Daoy (cell line): ENCODE results near the gene NHLRC3. TPM values are rescaled to one million over a fixed set of nuclear protein-coding genes. Genes with fewer than 3 reads are reported as not detected.
"Not testable (repeated sequence)": the region's sequence is repeated elsewhere in the genome, so short reads cannot be mapped to it uniquely, and the experiment has no call there.

Experiments
- DNase-seq: peaks from one replicate; pipeline ENCODE4 v3.0.0-alpha.2; 2015; ENCODE audit warnings: low read depth
- total RNA-seq: library from RNA; depleted of rRNA; stranded (reverse); fragments of >200 nt; shearing (Covaris generic); gene quantifications from 2 replicates; pipeline ENCODE4 v1.2.3, GENCODE V29; 2014; rRNA removed

NHLRC3 gene
- total RNA-seq, 1 experiment from 2014 or later = 7.9 TPM

DNA sequence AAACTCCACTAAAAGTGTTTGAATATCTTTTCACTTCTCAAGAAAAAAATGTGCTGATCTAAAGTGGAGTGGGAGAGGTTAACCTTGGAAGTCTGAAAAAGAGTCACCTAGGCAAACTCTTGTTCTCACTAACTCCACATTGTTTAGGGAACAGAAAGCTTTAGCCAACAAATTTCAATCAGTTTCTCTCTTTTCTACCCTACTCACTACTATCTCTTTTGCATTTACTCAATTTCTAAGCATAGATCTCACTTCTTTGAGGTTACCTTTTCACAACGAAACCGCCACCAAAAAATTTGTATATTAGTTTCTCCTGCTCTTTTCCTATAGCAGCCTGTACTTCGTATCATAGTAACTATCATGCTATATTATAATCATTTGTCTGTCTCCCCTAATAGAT, 6.3 kb downstream of the NHLRC3 start:
- no peak for DNase-seq

DNA sequence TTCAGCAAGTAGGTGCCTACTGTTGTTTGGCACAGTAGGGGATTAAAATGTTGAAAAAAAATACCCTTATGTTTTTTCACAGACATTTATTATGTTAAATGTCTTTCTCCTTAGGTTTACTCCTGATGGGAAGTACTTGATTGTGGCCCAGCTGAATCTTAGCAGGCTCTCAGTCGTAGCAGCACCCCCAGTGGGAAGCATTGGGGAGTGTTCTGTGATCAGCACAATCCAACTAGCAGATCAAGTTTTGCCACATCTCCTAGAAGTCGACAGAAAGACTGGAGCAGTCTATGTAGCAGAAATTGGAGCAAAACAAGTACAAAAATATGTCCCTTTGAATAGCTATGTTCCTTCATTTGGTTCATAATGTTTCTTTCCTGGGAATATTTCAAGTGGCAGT, 9.3 kb downstream of the NHLRC3 start:
- no peak for DNase-seq

- DNase-seq = no peak
These were observed 10.6 kb downstream of the NHLRC3 start for GRCh38 chr13:39048806-39049205.

- no peak for DNase-seq
These were observed 11.0 kb downstream of the NHLRC3 start for GRCh38 chr13:39049274-39049673.

GRCh38 chr13:39051157-39051556, 12.9 kb downstream of the NHLRC3 start:
- DNase-seq = no peak

DNA sequence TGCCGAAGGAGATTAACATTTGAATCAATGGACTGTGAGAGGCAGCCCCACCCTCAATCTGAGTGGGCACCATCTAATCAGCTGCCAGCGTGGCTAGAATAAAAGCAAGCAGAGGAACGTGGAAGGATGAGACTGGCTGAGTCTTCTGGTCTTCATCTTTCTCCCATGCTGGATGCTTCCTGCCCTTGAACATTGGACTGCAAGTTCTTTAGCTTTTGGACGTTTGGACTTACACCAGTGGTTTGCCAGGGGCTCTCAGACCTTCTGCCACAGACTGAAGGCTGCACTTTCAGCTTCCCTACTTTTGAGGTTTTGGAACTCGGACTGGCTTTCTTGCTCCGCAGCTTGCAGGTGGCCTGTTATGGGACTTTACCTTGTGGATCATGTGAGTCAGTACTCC, 14.7 kb downstream of the NHLRC3 start:
- DNase-seq = no peak

- no peak for DNase-seq
These were observed 15.9 kb downstream of the NHLRC3 start for GRCh38 chr13:39054112-39054511.

DNA sequence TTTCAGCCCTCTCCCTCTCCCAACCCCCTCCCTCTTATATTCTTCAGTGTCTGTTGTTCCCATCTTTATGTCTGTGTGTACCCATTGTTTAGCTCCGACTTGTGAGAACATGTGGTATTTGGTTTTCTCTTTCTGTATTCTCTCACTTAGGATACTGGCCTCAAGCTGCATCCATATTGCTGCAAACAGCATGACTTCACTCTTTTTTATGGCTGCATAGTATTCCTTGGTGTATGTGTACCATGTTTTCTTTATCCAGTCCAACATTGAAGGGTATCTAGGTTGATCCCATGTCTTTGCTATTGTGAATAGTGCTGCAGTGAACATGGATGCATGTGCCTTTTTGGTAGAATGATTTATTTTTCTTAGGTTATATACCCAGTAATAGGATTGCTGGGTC, 17.8 kb downstream of the NHLRC3 start:
- DNase-seq = no peak

DNA sequence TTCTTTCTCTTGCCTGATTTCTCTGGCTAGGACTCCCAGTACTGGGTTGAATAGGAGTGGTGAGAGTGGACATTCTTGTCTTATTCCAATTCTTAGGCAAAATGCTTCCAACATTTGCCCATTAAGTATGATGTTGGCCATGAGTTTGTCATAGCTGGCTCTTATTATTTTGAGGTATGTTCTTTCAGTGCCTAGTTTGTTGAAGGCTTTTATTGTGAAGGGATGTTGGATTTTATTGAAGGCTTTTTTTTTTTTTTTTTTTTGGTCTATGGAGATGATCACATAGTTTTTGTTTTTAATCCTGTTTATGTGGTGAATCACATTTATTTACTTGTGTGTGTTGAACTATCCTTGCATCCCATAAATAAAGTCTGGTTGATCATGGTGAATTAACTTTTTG, 19.8 kb downstream of the NHLRC3 start:
- DNase-seq = no peak

GRCh38 chr13:39062004-39062403, 23.7 kb downstream of the NHLRC3 start:
- no peak for DNase-seq

DNA sequence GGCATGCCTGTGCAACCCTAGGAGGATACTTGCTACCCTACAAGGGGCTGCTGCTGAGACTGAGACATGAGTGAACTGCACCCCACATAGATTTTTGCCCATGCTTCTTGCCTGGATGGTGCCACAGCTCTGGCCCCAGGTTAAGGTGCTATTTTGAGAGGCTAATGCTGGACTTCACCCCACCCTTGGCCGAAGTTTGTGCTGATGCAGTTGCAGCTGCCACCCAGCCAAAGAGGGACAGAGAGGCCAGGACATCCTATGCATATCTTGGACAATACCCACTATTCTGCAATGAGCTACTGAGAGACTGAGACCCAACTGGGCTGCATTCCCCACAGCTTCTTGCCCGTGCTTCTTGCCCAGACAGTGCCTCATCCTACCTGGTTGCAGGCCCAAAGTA, 34.6 kb downstream of the NHLRC3 start:
- DNase-seq = no peak

GRCh38 chr13:39073983-39074382, 35.7 kb downstream of the NHLRC3 start:
- DNase-seq = no peak

- DNase-seq = not testable (repeated sequence)
These were observed 48.1 kb downstream of the NHLRC3 start for GRCh38 chr13:39086251-39086945.

- DNase-seq = no peak
These were observed 53.3 kb downstream of the NHLRC3 start for GRCh38 chr13:39091586-39091985.

- DNase-seq = no peak
These were observed 57.2 kb downstream of the NHLRC3 start for GRCh38 chr13:39095500-39095899.

DNA sequence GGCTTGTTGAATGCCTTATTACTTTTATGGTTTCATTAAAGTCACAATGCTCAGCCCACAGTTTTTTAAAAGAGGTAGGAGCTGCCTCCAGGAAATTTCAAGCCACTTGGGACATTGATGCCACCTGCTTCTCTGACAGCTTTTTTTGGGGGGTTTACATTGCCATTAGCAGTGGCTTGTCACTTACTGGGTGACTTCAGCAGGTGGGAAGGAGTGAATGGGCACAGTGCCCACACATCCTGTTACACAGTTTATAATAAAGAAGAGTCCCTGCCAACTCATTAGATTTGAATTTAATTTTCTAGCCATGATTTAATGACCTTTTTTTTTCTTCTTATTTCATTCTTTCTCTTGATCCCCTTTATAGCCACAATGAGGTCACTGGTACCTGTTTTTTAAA, 61.0 kb downstream of the NHLRC3 start:
- DNase-seq = no peak

Other genes with a start within 250 kb of the NHLRC3 start
- not detected in 2 replicates for gene STOML3, start 47.6 kb upstream of the NHLRC3 start, total RNA-seq
- gene PROSER1, start 367 bp upstream of the NHLRC3 start, total RNA-seq = 8.4 and 12.5 TPM in 2 replicates